ENCODE results near the gene ADARB2.

The ADARB2 gene

DNA sequence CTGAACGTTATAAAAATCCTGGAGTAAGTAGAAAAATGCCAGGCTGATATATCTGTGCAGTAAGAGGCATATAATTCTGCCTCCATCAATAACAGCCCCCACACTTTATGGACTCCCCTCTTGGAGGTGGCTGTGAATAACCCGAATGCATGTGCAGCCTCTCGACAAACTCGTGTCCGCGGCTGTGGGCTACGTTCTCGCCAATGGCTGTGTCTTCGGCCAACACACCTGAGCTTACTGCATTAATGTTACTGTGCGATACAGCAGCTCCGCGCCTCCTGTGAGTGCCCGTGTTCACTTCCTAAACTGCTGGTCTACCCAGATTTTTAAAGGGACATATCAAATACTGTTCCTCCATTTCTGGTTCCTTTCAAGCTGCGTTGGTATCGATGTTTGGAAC, 209.4 kb downstream of the ADARB2 start:
- TF ChIP-seq, protein P1, sequence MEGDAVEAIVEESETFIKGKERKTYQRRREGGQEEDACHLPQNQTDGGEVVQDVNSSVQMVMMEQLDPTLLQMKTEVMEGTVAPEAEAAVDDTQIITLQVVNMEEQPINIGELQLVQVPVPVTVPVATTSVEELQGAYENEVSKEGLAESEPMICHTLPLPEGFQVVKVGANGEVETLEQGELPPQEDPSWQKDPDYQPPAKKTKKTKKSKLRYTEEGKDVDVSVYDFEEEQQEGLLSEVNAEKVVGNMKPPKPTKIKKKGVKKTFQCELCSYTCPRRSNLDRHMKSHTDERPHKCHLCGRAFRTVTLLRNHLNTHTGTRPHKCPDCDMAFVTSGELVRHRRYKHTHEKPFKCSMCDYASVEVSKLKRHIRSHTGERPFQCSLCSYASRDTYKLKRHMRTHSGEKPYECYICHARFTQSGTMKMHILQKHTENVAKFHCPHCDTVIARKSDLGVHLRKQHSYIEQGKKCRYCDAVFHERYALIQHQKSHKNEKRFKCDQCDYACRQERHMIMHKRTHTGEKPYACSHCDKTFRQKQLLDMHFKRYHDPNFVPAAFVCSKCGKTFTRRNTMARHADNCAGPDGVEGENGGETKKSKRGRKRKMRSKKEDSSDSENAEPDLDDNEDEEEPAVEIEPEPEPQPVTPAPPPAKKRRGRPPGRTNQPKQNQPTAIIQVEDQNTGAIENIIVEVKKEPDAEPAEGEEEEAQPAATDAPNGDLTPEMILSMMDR (IDR thresholded peaks at IDR 0.05; ENCODE audit: extremely low read depth, insufficient read depth, missing control alignments): no peak
- no peak for DNase-seq (ENCODE audit: low spot score)
- in situ Hi-C loops (cut with MboI; ENCODE audit: low pct_unique_long_range_greater_than_20kb, low sequenced_read_pairs, unreplicated experiment): no loop called here

DNA sequence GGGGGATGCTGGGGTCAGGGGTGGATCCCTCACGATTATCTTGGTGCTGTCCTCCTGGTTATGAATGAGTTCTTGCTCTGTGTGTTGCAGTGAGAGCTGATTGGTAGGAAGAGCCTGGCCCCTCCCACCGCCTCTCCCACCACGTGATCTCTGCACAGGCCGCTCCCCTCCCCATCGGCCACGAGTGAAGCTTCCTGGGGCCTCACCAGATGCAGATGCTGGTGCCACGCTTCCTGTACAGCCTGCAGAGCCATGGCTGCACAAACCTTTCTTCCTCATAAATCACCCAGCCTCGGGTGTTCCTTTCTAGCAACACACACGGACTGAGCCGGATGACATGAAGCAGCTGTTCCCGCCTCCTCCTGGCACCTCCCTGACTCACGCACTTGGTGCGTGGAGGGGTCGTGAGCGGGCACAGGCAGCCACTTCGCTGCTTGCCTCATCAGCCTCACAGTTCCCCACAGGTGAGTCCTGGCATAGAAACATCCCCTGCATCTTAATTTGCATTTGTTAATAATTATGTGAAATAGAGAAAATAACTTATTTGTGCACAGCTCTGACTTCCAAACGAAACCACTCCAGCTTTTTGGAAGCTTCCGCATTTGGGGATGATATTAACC, 210.8 kb downstream of the ADARB2 start:
- no peak for DNase-seq (ENCODE audit: low spot score)
- in situ Hi-C loops (cut with MboI; ENCODE audit: low pct_unique_long_range_greater_than_20kb, low sequenced_read_pairs, unreplicated experiment): no loop called here
- TF ChIP-seq, protein P1 (IDR thresholded peaks at IDR 0.05; ENCODE audit: extremely low read depth, insufficient read depth, missing control alignments): no peak

DNA sequence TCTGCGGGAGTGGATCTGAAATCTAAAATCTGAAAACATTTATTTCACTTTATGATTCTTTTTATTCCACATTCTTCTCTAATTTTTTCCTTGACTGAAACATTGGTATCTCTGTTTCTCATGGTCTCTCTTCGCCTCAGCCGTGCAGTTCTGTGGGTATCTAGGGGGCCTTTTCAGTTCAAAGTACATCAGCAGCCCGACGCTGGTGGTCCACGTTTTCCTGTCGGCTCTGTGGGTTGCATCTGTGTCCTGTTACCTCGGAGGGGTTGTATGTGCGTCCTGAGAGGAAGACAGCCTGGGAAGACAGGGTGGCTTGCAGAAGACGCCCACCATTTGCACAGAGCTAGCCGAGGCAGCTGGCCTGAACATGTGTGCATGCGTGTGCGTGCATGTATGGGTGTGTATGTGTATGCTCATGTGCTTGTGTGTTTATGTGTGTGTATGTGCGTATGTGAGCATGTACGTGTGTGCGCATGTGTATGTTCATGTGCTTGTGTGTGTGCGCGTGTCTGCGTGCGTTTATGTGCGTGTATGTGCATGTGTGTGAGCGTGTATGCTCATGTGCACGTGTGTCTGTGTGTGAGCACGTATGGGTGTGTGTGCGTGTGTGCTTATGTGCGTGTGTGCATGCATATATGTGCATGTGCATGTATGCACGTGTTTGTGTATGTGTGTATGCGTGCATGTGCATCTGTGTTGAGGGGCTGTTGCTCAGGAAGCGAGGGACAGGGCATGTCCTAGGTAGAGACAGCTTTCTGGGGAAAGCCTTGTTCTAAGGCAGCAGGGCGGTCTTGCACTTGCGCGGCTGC, 211.8 kb downstream of the ADARB2 start:
- DNase-seq (ENCODE audit: low spot score): no peak
- TF ChIP-seq, protein P1 (IDR thresholded peaks at IDR 0.05; ENCODE audit: extremely low read depth, insufficient read depth, missing control alignments): no peak
- in situ Hi-C loops (cut with MboI; ENCODE audit: low pct_unique_long_range_greater_than_20kb, low sequenced_read_pairs, unreplicated experiment): no loop called here

DNA sequence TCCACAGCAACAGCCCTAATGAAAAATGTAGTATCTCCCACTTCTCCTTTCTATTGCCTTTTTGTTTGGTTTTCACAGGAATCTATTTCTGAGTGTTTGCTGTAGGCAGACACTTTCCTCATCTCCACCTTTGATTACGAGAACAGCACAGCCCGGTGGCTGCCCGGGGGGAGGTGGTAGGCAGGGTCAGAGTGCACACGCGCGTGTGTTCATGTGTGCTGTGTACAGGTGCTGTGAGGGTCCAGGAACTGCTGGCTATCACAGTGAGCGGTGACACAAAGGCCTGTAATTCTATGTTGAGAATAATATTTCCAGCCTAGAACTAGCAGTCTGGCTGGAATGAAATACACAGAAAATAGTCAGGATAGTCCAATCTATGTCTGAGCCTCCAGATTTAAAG, 212.8 kb downstream of the ADARB2 start:
- no peak for DNase-seq (ENCODE audit: low spot score)
- in situ Hi-C loops (cut with MboI; ENCODE audit: low pct_unique_long_range_greater_than_20kb, low sequenced_read_pairs, unreplicated experiment): no loop called here
- TF ChIP-seq, protein P1 (IDR thresholded peaks at IDR 0.05; ENCODE audit: extremely low read depth, insufficient read depth, missing control alignments): no peak

DNA sequence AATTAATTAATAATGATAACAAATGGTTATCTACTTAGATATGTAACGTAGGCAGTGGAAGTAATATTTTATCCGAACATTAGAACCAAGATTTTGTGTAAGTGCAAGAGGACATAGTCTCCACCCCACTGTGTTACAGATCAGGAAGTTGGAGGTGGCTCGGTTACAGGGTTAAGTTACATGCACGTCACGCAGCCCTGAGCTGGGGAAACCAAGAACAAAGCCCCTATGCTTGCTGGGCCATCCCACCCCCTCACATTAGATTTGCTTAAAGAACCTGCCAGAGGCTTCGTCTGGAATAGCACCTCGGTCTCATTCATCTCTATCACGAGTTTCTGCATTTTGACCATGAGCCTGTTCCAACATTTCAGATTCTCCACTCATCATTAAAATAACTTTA, 214.1 kb downstream of the ADARB2 start:
- in situ Hi-C loops (cut with MboI; ENCODE audit: low pct_unique_long_range_greater_than_20kb, low sequenced_read_pairs, unreplicated experiment): no loop called here
- no peak for DNase-seq (ENCODE audit: low spot score)

DNA sequence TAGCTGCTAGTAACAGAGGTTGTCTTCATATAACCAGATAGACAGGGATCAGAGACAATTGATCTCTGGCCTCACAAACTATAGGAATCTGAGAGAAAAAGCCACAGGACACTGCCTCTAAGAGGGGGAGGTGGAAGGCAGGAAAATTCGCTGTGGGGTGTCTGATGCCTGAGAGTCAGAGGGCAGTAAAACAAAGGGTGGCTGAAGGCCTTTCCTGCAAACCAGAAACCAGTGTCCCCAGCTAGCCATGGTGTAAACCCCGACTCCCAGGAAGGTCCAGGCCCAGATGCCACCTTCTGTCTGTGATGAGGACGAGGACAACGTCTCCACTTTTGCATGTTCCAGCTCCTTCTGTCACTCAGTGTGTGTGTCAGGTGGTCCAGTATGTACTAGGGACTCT, 215.1 kb downstream of the ADARB2 start:
- no peak for DNase-seq (ENCODE audit: low spot score)
- in situ Hi-C loops (cut with MboI; ENCODE audit: low pct_unique_long_range_greater_than_20kb, low sequenced_read_pairs, unreplicated experiment): no loop called here
- TF ChIP-seq, protein P1 (IDR thresholded peaks at IDR 0.05; ENCODE audit: extremely low read depth, insufficient read depth, missing control alignments): no peak

More for the DNA sequence above, 214.1 kb downstream of the ADARB2 start:
- TF ChIP-seq, protein P1 (IDR thresholded peaks at IDR 0.05; ENCODE audit: extremely low read depth, insufficient read depth, missing control alignments): no peak
